RWPE2 (cell line): ENCODE data around the gene SLC38A6.
A peak's percentile ranks its signal among the peaks of the same experiment; 100 is the strongest.

Experiments used
- ATAC-seq: fragments of 200-7000 bp; cut with Tn5 transposase; 3 replicates; pipeline ENCODE4 v1.9.1; 2021; ENCODE audit warnings: low read depth
- DNase-seq: peaks from one replicate; pipeline ENCODE4 v3.0.0-alpha.2; 2020; ENCODE audit warnings: low spot score
- H3K27ac ChIP-seq: fragments of 450-650 bp; 2 replicates; pipeline ENCODE4 v1.5.1; 2017; ENCODE audit warnings: mild to moderate bottlenecking; ENCODE audit not compliant: poor library complexity, severe bottlenecking
- H3K27me3 ChIP-seq: fragments of 250-450 bp; sonication (Bioruptor Pico); 2 replicates; pipeline ENCODE4 v1.5.1; 2021; ENCODE audit warnings: mild to moderate bottlenecking, moderate library complexity; ENCODE audit not compliant: insufficient read depth, poor library complexity, severe bottlenecking
- H3K36me3 ChIP-seq: fragments of 250-450 bp; sonication (Bioruptor Pico); 2 replicates; pipeline ENCODE4 v1.5.1; 2020; ENCODE audit warnings: low read depth, mild to moderate bottlenecking, moderate library complexity
- H3K4me1 ChIP-seq: fragments of 250-450 bp; sonication (Bioruptor Pico); 2 replicates; pipeline ENCODE4 v1.5.1; 2021; ENCODE audit warnings: mild to moderate bottlenecking, moderate library complexity; ENCODE audit not compliant: insufficient read depth, poor library complexity, severe bottlenecking
- H3K4me3 ChIP-seq: fragments of 250-450 bp; sonication (Bioruptor Pico); 2 replicates; pipeline ENCODE4 v1.5.1; 2021; ENCODE audit warnings: mild to moderate bottlenecking, moderate library complexity; ENCODE audit not compliant: severe bottlenecking
- H3K9me3 ChIP-seq: fragments of 250-450 bp; sonication (Bioruptor Pico); 2 replicates; pipeline ENCODE4 v1.5.1; 2021; ENCODE audit warnings: mild to moderate bottlenecking, moderate library complexity; ENCODE audit not compliant: severe bottlenecking
- TF ChIP-seq, protein P1 (sequence below): fragments of 450-650 bp; IDR thresholded peaks from one replicate; pipeline ENCODE4 v1.5.1; 2017; ENCODE audit warnings: mild to moderate bottlenecking, moderate library complexity; ENCODE audit not compliant: poor library complexity, severe bottlenecking

Gene SLC38A6

DNA sequence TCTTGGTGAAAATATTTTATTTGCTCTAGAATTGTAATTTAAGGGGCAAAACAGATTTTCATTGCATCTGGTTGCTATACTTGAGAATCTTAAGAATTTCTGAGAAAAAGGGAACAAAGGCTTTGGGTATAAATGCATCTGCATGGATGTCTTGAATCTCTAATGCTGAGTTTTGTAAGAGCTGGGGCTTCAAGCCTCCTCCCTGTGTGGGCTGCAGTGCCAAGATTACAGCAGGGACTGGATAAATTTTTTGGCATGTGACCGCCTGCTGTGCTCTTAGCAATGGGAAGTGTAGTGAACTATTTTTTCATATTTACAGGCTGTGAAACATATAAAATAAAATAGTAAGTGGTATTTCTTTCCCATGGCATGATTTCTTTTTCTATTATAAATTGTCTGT, 70.0 kb downstream of the SLC38A6 start:
- H3K4me3 ChIP-seq = no peak overlapping the region
- TF ChIP-seq, protein P1, sequence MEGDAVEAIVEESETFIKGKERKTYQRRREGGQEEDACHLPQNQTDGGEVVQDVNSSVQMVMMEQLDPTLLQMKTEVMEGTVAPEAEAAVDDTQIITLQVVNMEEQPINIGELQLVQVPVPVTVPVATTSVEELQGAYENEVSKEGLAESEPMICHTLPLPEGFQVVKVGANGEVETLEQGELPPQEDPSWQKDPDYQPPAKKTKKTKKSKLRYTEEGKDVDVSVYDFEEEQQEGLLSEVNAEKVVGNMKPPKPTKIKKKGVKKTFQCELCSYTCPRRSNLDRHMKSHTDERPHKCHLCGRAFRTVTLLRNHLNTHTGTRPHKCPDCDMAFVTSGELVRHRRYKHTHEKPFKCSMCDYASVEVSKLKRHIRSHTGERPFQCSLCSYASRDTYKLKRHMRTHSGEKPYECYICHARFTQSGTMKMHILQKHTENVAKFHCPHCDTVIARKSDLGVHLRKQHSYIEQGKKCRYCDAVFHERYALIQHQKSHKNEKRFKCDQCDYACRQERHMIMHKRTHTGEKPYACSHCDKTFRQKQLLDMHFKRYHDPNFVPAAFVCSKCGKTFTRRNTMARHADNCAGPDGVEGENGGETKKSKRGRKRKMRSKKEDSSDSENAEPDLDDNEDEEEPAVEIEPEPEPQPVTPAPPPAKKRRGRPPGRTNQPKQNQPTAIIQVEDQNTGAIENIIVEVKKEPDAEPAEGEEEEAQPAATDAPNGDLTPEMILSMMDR = no peak
- no peak for ATAC-seq
- no peaks in the 10 kb centered on the region for H3K9me3 ChIP-seq
- no peak for DNase-seq
- no peaks in the 10 kb centered on the region for H3K27me3 ChIP-seq
- peaks cover 9% of the 10 kb centered on the region; the same call in 1 of the 2 replicates for H3K36me3 ChIP-seq
- H3K4me1 ChIP-seq = no peaks in the 10 kb centered on the region
- no peak overlapping the region for H3K27ac ChIP-seq

DNA sequence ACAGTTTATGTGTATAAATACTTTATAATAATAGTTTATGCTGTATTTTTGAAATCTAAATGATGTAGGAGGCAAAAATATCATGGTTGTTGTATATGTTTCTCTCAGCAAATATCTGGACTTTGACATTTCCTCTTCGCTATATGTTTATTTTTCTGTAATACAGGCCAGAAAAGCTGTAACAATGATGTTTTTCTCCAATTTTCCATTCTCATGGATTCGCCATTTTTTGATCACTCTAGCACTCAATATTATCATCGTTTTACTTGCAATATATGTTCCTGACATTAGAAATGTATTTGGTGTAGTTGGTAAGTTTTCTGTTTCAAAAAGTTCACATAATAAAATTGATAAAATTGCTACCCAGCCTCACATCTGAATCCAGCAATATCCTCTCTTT, 70.6 kb downstream of the SLC38A6 start:
- Histone ChIP-seq H3K4me1 (no peaks in the 10 kb centered on the region), H3K27ac (no peak overlapping the region), H3K36me3 (peaks cover 9% of the 10 kb centered on the region; the same call in 1 of the 2 replicates), H3K9me3 (no peaks in the 10 kb centered on the region), H3K4me3 (no peak overlapping the region), H3K27me3 (no peaks in the 10 kb centered on the region)
- TF ChIP-seq, protein P1 = no peak
- DNase-seq = no peak
- no peak for ATAC-seq

DNA sequence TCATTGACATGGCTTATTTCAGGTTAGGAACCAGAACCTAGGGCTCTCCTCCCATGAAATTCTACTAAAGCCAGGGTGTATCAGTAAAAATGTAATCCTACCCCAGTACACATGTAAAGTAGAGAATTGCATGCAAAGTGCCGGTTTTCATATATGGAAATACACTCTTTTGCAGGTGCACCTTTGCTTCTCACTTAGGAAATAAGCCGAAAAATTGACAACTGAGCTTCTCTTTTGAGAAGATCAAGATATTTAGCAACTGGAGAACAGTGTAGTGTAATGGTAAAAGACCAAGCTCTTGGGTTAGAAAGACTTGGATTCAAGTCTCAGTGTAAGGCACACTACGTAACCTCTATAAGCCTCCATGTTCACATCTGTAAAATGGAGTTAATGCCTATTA, 82.4 kb downstream of the SLC38A6 start:
- no peaks in the 10 kb centered on the region for H3K36me3 ChIP-seq

DNA sequence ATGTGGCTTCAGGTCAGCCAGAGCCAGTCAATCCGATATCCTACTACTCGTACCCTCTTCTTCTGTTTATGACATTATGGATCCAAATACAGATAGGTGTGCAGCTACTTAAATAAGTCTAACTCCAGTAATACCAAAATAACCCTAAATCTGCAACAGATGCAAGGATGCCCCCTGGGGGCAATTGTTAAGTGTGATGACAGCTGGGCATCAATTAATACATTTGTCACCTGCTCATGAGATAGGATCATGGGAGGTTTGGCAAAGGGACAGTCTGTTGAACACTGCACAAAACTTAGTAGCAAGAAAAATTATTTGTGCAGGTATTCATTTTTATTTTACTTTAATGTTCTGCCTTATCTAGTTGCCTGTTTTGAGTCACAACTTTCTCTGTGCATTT, 83.2 kb downstream of the SLC38A6 start:
- no peak for DNase-seq
- ATAC-seq = no peak
- TF ChIP-seq, protein P1 = peak; percentile 31
- no peaks in the 10 kb centered on the region for H3K4me1 ChIP-seq
- no peak overlapping the region for H3K27ac ChIP-seq
- H3K27me3 ChIP-seq = no peaks in the 10 kb centered on the region
- H3K9me3 ChIP-seq = no peaks in the 10 kb centered on the region
- H3K4me3 ChIP-seq = no peak overlapping the region
- no peaks in the 10 kb centered on the region for H3K36me3 ChIP-seq

More for the DNA sequence above, 82.4 kb downstream of the SLC38A6 start:
- Histone ChIP-seq H3K4me3 (no peak overlapping the region), H3K27me3 (no peaks in the 10 kb centered on the region), H3K4me1 (no peaks in the 10 kb centered on the region), H3K27ac (no peak overlapping the region), H3K9me3 (no peaks in the 10 kb centered on the region)
- DNase-seq = no peak
- ATAC-seq = no peak
- TF ChIP-seq, protein P1 = no peak

DNA sequence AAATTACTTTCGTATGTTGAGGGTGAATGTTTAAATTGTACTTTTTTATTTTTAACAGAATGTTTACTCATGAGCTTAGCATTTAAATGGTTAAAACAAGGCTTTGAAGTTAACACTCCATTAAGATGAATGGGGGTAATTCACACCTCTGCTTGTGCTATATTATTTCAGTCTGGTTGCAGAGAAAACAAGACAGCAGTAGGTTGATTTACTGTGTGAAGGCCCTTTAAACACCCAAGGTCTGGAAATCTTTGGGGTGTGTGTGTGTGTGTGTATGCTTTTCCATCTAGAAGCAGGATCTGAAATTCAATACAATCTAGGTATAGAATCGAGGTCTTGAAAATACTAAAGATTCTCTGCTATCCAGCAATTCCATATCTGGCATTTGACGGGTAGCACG, 83.8 kb downstream of the SLC38A6 start:
- Histone ChIP-seq H3K27me3 (no peaks in the 10 kb centered on the region), H3K36me3 (no peaks in the 10 kb centered on the region), H3K27ac (no peak overlapping the region), H3K4me1 (no peaks in the 10 kb centered on the region), H3K4me3 (no peak overlapping the region), H3K9me3 (no peaks in the 10 kb centered on the region)
- no peak for ATAC-seq
- TF ChIP-seq, protein P1 = no peak
- DNase-seq = no peak
